Parathyroid adenoma (tissue), 2 donors: ENCODE results near the gene ODAD2.

Source experiments
- H2AFZ ChIP-seq: fragments of 300-600 bp; sonication (generic); one replicate; pipeline ENCODE4 v1.7.0; 2017; ENCODE audit warnings: antibody characterized with exemption, mild to moderate bottlenecking
- H3K27ac ChIP-seq: fragments of 300-600 bp; sonication (generic); one replicate; pipeline ENCODE4 v1.7.0; 2017
- H3K27me3 ChIP-seq: fragments of 300-600 bp; sonication (generic); one replicate; pipeline ENCODE4 v1.7.0; 2017; ENCODE audit warnings: low read length; ENCODE audit not compliant: control insufficient read depth, insufficient read depth
- H3K36me3 ChIP-seq: fragments of 300-600 bp; sonication (generic); one replicate; pipeline ENCODE4 v1.7.0; 2017; ENCODE audit warnings: low read length; ENCODE audit not compliant: control insufficient read depth, insufficient read depth
- H3K4me1 ChIP-seq: fragments of 300-600 bp; sonication (generic); one replicate; pipeline ENCODE4 v1.7.0; 2017; ENCODE audit warnings: control low read depth
- H3K4me2 ChIP-seq: fragments of 300-600 bp; sonication (generic); one replicate; pipeline ENCODE4 v1.7.0; 2017; ENCODE audit warnings: low read length
- H3K4me3 ChIP-seq: fragments of 300-600 bp; sonication (generic); one replicate; pipeline ENCODE4 v1.7.0; 2017; ENCODE audit warnings: low read depth, low read length
- H3K79me2 ChIP-seq: fragments of 300-600 bp; sonication (generic); one replicate; pipeline ENCODE4 v1.7.0; 2017; ENCODE audit warnings: control low read depth
- H3K9ac ChIP-seq: fragments of 300-600 bp; sonication (generic); one replicate; pipeline ENCODE4 v1.7.0; 2017; ENCODE audit warnings: mild to moderate bottlenecking
- H3K9me3 ChIP-seq: fragments of 300-600 bp; sonication (generic); one replicate; pipeline ENCODE4 v1.7.0; 2017; ENCODE audit warnings: low read length; ENCODE audit not compliant: control insufficient read depth
- CTCF ChIP-seq: fragments of 300-600 bp; sonication (generic); IDR thresholded peaks from one replicate; pipeline ENCODE4 v1.7.0; 2017; ENCODE audit warnings: antibody characterized with exemption, mild to moderate bottlenecking
- donor health status: primary hyperparathyroidism.

The ODAD2 gene

GRCh38 chr10:27794157-27794556 is 204.7 kb downstream of the ODAD2 start:
- Histone ChIP-seq H3K79me2 (no peaks in the 10 kb centered on the region), H3K9me3 (no peaks in the 10 kb centered on the region), H2AFZ (no peak overlapping the region), H3K4me3 (no peak overlapping the region), H3K9ac (no peak overlapping the region), H3K4me1 (no peaks in the 10 kb centered on the region), H3K27ac (no peak overlapping the region), H3K4me2 (no peak overlapping the region), H3K27me3 (no peaks in the 10 kb centered on the region), H3K36me3 (no peaks in the 10 kb centered on the region)
- TF ChIP-seq CTCF = no peak

- H3K4me2 ChIP-seq = no peak overlapping the region
- no peak for TF ChIP-seq CTCF
- H3K4me3 ChIP-seq = no peak overlapping the region
- no peaks in the 10 kb centered on the region for H3K27me3 ChIP-seq
- H3K79me2 ChIP-seq = no peaks in the 10 kb centered on the region
- no peak overlapping the region for H3K9ac ChIP-seq
- no peaks in the 10 kb centered on the region for H3K36me3 ChIP-seq
- no peak overlapping the region for H3K27ac ChIP-seq
- H2AFZ ChIP-seq = no peak overlapping the region
- no peaks in the 10 kb centered on the region for H3K4me1 ChIP-seq
- no peaks in the 10 kb centered on the region for H3K9me3 ChIP-seq
These were observed 206.7 kb downstream of the ODAD2 start for GRCh38 chr10:27792216-27792615.

DNA sequence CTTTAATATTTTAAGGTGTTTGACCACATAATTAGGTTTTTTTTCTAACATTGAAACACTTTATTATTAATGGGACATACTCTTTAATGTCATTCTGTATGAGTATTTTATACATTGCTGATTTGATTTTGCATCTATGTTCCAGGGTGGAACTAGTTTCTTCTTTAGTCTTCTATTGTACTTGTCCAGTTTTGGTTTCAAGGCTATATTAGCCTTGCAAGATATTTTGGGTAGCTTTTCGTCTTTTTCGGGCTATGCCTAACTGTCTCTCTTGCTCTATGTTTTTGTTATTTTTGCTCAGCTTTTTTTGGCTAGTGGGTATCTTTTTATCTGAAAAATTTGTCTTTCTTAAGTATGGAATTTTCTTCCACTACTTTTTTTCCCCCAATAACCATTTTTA is 214.6 kb downstream of the ODAD2 start:
- Histone ChIP-seq H2AFZ (no peak overlapping the region), H3K36me3 (no peaks in the 10 kb centered on the region), H3K27ac (no peak overlapping the region), H3K4me1 (no peaks in the 10 kb centered on the region), H3K79me2 (no peaks in the 10 kb centered on the region), H3K27me3 (no peaks in the 10 kb centered on the region), H3K4me2 (no peak overlapping the region), H3K9ac (no peak overlapping the region), H3K4me3 (no peak overlapping the region), H3K9me3 (no peaks in the 10 kb centered on the region)
- no peak for TF ChIP-seq CTCF

DNA sequence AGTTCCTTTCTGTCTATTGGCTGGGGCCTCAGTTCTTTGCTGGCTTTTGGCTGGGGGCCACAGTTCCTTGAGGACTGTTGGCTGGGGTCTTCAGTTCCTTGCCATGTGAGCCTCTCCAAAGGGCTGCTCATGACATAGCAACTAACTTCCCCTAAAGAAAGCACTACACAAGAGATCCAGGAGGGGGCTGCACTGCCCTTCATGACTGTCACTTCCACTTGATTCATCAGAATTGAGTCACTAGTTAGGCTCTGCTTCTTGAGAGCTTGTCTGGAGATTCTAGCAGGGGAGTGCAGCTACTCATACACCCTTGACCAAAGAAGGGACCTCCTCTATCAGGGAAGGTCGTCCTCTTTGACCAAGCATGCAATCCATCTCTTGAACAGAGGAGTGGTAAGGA is 215.2 kb downstream of the ODAD2 start:
- H2AFZ ChIP-seq = no peak overlapping the region
- no peaks in the 10 kb centered on the region for H3K79me2 ChIP-seq
- H3K4me1 ChIP-seq = no peaks in the 10 kb centered on the region
- H3K9me3 ChIP-seq = no peaks in the 10 kb centered on the region
- TF ChIP-seq CTCF = no peak
- no peak overlapping the region for H3K9ac ChIP-seq
- no peak overlapping the region for H3K4me2 ChIP-seq
- no peaks in the 10 kb centered on the region for H3K27me3 ChIP-seq
- no peak overlapping the region for H3K27ac ChIP-seq
- H3K4me3 ChIP-seq = no peak overlapping the region
- no peaks in the 10 kb centered on the region for H3K36me3 ChIP-seq

DNA sequence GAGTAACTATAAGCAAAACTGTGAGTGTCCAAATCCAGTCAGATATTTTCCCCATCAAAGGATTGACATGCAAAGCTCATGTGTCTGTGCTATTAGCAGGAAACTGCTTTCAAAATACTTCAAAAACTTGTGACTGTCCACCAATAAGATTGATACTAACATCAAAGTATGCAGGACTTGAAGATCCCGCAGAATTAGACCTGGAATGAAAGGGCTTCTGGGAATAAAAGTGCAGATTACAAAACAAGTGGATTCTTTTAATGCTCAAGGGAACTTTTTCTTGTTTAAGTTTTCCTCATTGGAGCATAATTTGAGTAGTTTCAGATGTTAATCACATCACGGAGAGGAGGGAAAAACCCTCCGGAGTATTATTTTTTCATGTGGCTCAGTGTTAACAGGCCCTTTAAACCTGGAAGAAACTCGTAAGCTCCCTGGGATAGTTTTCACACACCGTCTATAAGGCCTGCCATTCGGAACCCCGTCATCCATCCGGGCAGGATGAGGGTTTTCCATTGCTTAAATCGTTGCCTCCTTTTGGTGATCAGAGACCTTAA is 219.3 kb downstream of the ODAD2 start:
- no peak for TF ChIP-seq CTCF

More for the DNA sequence above, 219.3 kb downstream of the ODAD2 start:
- Histone ChIP-seq H3K4me1 (peaks cover 3% of the 10 kb centered on the region), H3K4me2 (no peak overlapping the region), H3K4me3 (no peak overlapping the region), H2AFZ (no peak overlapping the region), H3K27me3 (no peaks in the 10 kb centered on the region), H3K9me3 (no peaks in the 10 kb centered on the region), H3K9ac (no peak overlapping the region), H3K27ac (no peak overlapping the region), H3K79me2 (no peaks in the 10 kb centered on the region), H3K36me3 (no peaks in the 10 kb centered on the region)
